Measurements from ENCODE around the gene NF2.

- no peak for TF ChIP-seq POLR2AphosphoS5 (IDR thresholded peaks at IDR 0.05)
- TF ChIP-seq POLR2A (IDR thresholded peaks at IDR 0.05) = no peak
- TF ChIP-seq CTCF (IDR thresholded peaks at IDR 0.05) = no peak
Measured at GRCh38 chr22:29737251-29738117, 134.1 kb downstream of the NF2 start.
